ENCODE results near the gene PHLDA2. TPM values are rescaled to one million over a fixed set of nuclear protein-coding genes. Genes with fewer than 3 reads are reported as not detected.

The PHLDA2 gene
- total RNA-seq, 1 experiment from 2014 or later = 195 TPM

DNA sequence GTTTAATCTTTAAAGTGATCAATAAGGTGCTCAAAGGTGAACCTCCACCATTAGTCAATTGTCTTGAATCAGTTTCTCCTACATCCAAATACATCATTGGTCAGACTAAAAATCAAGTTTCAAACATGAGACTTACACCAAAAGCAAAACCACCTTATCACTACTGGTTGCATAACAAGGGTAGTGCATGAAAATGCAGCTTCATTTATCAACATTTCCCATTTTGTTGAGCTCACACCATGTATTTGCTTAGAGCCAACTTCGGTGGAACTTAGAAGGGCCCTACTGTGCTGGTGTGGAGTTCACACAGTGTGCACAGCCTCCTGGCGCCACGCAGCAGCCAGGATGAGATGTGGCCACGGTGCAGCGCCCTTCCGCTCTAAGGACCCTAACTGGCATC lies 23.1 kb upstream of the PHLDA2 start:
- no peaks in the 10 kb centered on the region for H3K27me3 ChIP-seq (ENCODE audit: control insufficient read depth, insufficient read depth, low read length)
- H3K9me3 ChIP-seq (ENCODE audit: control insufficient read depth, insufficient read depth, low read depth, low read length) = no peaks in the 10 kb centered on the region
- ATAC-seq = no peak
- in situ Hi-C loops (cut with HindIII; ENCODE audit: low pct_unique_long_range_greater_than_20kb, low sequenced_read_pairs) = no loop called here
- H3K36me3 ChIP-seq (ENCODE audit: control insufficient read depth, insufficient read depth, low read length) = peaks cover 70% of the 10 kb centered on the region
- CTCF ChIA-PET = no interaction called here
- H3K27ac ChIP-seq (ENCODE audit: low read length) = no peak overlapping the region
- TF ChIP-seq TCF7L2 (IDR thresholded peaks at IDR 0.05; ENCODE audit: low read depth, low read length) (no peak), REST (IDR thresholded peaks at IDR 0.05; ENCODE audit: insufficient read depth in 1 of 2, low read depth in 2 of 2, low read length in 1 of 2) (no peak), SIN3A (IDR thresholded peaks at IDR 0.05; ENCODE audit: borderline replicate concordance, insufficient read depth, low read depth, low read length) (no peak), CTCF (IDR thresholded peaks at IDR 0.05) (no peak), POLR2AphosphoS5 (IDR thresholded peaks at IDR 0.05; ENCODE audit: low read depth, low read length) (no peak)
- POLR2A ChIA-PET = no interaction called here
- no peak for DNase-seq (ENCODE audit: low read depth, low spot score)
- no peak overlapping the region for H3K4me3 ChIP-seq (ENCODE audit: low read depth in 2 of 2, low read length in 2 of 2)
- intact Hi-C loops (cut with micrococcal nuclease; ENCODE audit: unreplicated experiment) = no loop called here
- no peaks in the 10 kb centered on the region for H3K4me1 ChIP-seq (ENCODE audit: control insufficient read depth, insufficient read depth, low read length)
- BruUV-seq (replicated peaks) = no TSS peak

GRCh38 chr11:2951231-2952110 lies 22.3 kb upstream of the PHLDA2 start:
- H3K9me3 ChIP-seq (ENCODE audit: control insufficient read depth, insufficient read depth, low read depth, low read length) = no peaks in the 10 kb centered on the region
- no peak overlapping the region for H3K4me3 ChIP-seq (ENCODE audit: low read depth in 2 of 2, low read length in 2 of 2)
- H3K27ac ChIP-seq (ENCODE audit: low read length) = no peak overlapping the region
- in situ Hi-C loops (cut with HindIII; ENCODE audit: low pct_unique_long_range_greater_than_20kb, low sequenced_read_pairs) (no loop called here), intact Hi-C loops (cut with micrococcal nuclease; ENCODE audit: unreplicated experiment) (no loop called here)
- no peaks in the 10 kb centered on the region for H3K27me3 ChIP-seq (ENCODE audit: control insufficient read depth, insufficient read depth, low read length)
- BruUV-seq (replicated peaks) = no TSS peak
- H3K4me1 ChIP-seq (ENCODE audit: control insufficient read depth, insufficient read depth, low read length) = no peaks in the 10 kb centered on the region
- ChIA-PET CTCF (no interaction called here), POLR2A (no interaction called here)
- H3K36me3 ChIP-seq (ENCODE audit: control insufficient read depth, insufficient read depth, low read length) = peaks cover 62% of the 10 kb centered on the region
- no peak for DNase-seq (ENCODE audit: low read depth, low spot score)
- ATAC-seq = no peak
- TF ChIP-seq CTCF (IDR thresholded peaks at IDR 0.05) (no peak), SIN3A (IDR thresholded peaks at IDR 0.05; ENCODE audit: borderline replicate concordance, insufficient read depth, low read depth, low read length) (no peak), REST (IDR thresholded peaks at IDR 0.05; ENCODE audit: insufficient read depth in 1 of 2, low read depth in 2 of 2, low read length in 1 of 2) (no peak), TCF7L2 (IDR thresholded peaks at IDR 0.05; ENCODE audit: low read depth, low read length) (no peak)

Measured in Panc1 (cell line).